Spleen (tissue), 7 donors: ENCODE data around the gene ETFDH.

Source experiments
- CTCF ChIP-seq, 11 experiments: fragments of 200-600 bp in 7 of 11; fragments of 450-650 bp in 4 of 11; sonication (generic) in 4 of 11; IDR thresholded peaks in 8 of 11; conservative IDR thresholded peaks in 3 of 11; 1 replicate in 7 of 11; 2 replicates in 4 of 11; pipeline versions ENCODE4 v1.4.0 to v1.8.0; 2016 to 2021; ENCODE audit warnings: antibody characterized with exemption in 11 of 11, inconsistent platforms in 4 of 11, mild to moderate bottlenecking in 1 of 11
- POLR2AphosphoS5 ChIP-seq, 3 donors: sonication (generic); formaldehyde crosslinking; IDR thresholded peaks; one replicate each; pipeline ENCODE4 v1.5.1; 2017; ENCODE audit warnings: antibody characterized with exemption in 3 of 3
- donor health status: DM: no; HTN: no; CAD: no; lungs with moderate emphysema.
- donor health status: DM: no; HTN: no; CAD: no.
- donor health status: DM: no; HTN: no; CAD: no.

- no peak for TF ChIP-seq CTCF (IDR thresholded peaks at IDR 0.05 in 8 of 11, conservative IDR thresholded peaks at IDR 0.05 in 3 of 11)
- no peak for TF ChIP-seq POLR2AphosphoS5 (IDR thresholded peaks at IDR 0.05)
Measured at GRCh38 chr4:158657291-158657690, 14.8 kb upstream of the ETFDH start.
